Measurements from ENCODE around the gene SLFN12. TPM values are rescaled to one million over a fixed set of nuclear protein-coding genes. Genes with fewer than 3 reads are reported as not detected.

The SLFN12 gene
- total RNA-seq, 1 donor from 2014 or later = 4.3 TPM

GRCh38 chr17:35368081-35368830 is 64.0 kb downstream of the SLFN12 start:
- intact Hi-C loops (cut with DNase I) = no loop called here

GRCh38 chr17:35361027-35361426 is 71.3 kb downstream of the SLFN12 start:
- no peak for DNase-seq (ENCODE audit: low spot score)
- intact Hi-C loops (cut with DNase I) = no loop called here

More at GRCh38 chr17:35368081-35368830, 64.0 kb downstream of the SLFN12 start:
- no peak for DNase-seq (ENCODE audit: low spot score)

Other genes with a start within 250 kb of the SLFN12 start
- not detected for gene SLC35G3, start 238.1 kb downstream of the SLFN12 start, total RNA-seq
- gene SLFN5, start 189.4 kb downstream of the SLFN12 start, total RNA-seq = 13.8 TPM
- 23.0 TPM for gene SLFN11, start 58.9 kb downstream of the SLFN12 start, total RNA-seq
- 4.8 TPM for gene SLFN13, start 16.3 kb upstream of the SLFN12 start, total RNA-seq
- gene SLFN12L, start 105.2 kb upstream of the SLFN12 start, total RNA-seq = 0.92 TPM
- 0.08 TPM for gene SLFN14, start 128.3 kb upstream of the SLFN12 start, total RNA-seq
- gene PEX12, start 146.1 kb upstream of the SLFN12 start, total RNA-seq = 9.2 TPM
- gene AP2B1, start 154.8 kb upstream of the SLFN12 start, total RNA-seq = 137 TPM